ENCODE measurements around the gene TRPV3. TPM values are rescaled to one million over a fixed set of nuclear protein-coding genes. Genes with fewer than 3 reads are reported as not detected.

Gene TRPV3
- total RNA-seq, 1 donor from 2014 or later = 0.46 TPM

GRCh38 chr17:3596804-3597464 is 39.3 kb upstream of the TRPV3 start:
- no peak for TF ChIP-seq CTCF (conservative IDR thresholded peaks at IDR 0.05; ENCODE audit: low read depth, low read length)
- no peak overlapping the region for H3K4me3 ChIP-seq (ENCODE audit: low read depth, low read length)
- DNase-seq (ENCODE audit: low read depth) = no peak

GRCh38 chr17:3594976-3595375 is 37.4 kb upstream of the TRPV3 start:
- TF ChIP-seq CTCF (conservative IDR thresholded peaks at IDR 0.05; ENCODE audit: low read depth, low read length) = no peak
- DNase-seq (ENCODE audit: low read depth) = no peak
- H3K4me3 ChIP-seq (ENCODE audit: low read depth, low read length) = no peak overlapping the region

- no peak overlapping the region for H3K4me3 ChIP-seq (ENCODE audit: low read depth, low read length)
- no peak for TF ChIP-seq CTCF (conservative IDR thresholded peaks at IDR 0.05; ENCODE audit: low read depth, low read length)
- no peak for DNase-seq (ENCODE audit: low read depth)
These were observed 36.6 kb upstream of the TRPV3 start for GRCh38 chr17:3594051-3594800.

GRCh38 chr17:3593384-3593783 is 35.8 kb upstream of the TRPV3 start:
- no peak for TF ChIP-seq CTCF (conservative IDR thresholded peaks at IDR 0.05; ENCODE audit: low read depth, low read length)
- DNase-seq (ENCODE audit: low read depth) = no peak
- no peak overlapping the region for H3K4me3 ChIP-seq (ENCODE audit: low read depth, low read length)

GRCh38 chr17:3592216-3592860 is 34.7 kb upstream of the TRPV3 start:
- no peak for TF ChIP-seq CTCF (conservative IDR thresholded peaks at IDR 0.05; ENCODE audit: low read depth, low read length)
- H3K4me3 ChIP-seq (ENCODE audit: low read depth, low read length) = no peak overlapping the region
- no peak for DNase-seq (ENCODE audit: low read depth)

- no peak for DNase-seq (ENCODE audit: low read depth)
- H3K4me3 ChIP-seq (ENCODE audit: low read depth, low read length) = no peak overlapping the region
- TF ChIP-seq CTCF (conservative IDR thresholded peaks at IDR 0.05; ENCODE audit: low read depth, low read length) = no peak
These were observed 33.2 kb upstream of the TRPV3 start for GRCh38 chr17:3590768-3591167.
